ENCODE data around the gene JAZF1.

JAZF1 gene

DNA sequence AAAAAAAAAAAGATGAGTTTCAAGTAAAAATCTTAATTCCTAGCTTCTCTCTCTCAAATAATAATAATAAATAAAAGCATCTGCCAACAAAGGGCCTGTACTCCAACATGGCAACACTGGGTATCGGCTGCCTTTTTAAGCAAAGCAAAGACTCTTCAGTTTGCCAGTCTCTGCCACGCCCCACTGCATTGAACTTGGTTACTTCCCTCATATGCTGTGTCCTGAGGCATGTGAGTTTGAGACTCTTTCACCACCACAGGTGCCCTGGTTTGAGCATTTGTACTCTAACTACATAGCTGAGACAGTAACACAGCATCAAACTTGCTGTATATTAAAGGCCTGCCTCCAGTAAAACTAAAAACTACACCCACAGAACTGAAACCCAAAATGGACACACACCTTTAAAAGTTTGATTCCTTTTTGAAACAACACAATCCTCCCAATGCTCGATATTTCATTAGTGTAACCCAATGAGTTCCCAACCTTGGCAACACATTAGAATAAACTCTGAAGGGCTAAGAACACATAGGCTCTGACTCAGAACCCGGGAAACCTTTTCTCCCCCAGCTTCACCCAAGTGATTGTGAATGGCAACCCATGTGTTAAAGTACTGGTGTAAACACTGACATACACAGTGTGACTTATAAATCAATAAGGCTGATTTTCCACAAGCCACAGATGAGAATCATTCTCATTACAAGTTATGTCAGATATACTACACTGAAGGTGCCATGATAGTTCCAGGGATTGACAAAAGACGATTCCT lies 12.0 kb downstream of the JAZF1 start:
- Histone ChIP-seq H3K23ac (ENCODE audit: low read length in 2 of 2) (no peak overlapping the region), H2BK120ac (ENCODE audit: low read depth, low read length) (no peak overlapping the region), H4K91ac (ENCODE audit: low read length) (no peak overlapping the region), H4K8ac (ENCODE audit: low read length) (peak overlapping the region; percentile 57), H2BK15ac (ENCODE audit: low read depth, poor library complexity, severe bottlenecking) (no peak overlapping the region), H3K9ac (ENCODE audit: low read length) (no peak overlapping the region), H3K4ac (ENCODE audit: low read depth in 1 of 2, low read length in 2 of 2) (no peak overlapping the region), H3K27ac (ENCODE audit: low read length, poor library complexity, severe bottlenecking) (no peak overlapping the region), H2AK5ac (ENCODE audit: low read length, severe bottlenecking) (no peak overlapping the region), H2BK5ac (ENCODE audit: low read depth, low read length, poor library complexity, severe bottlenecking) (no peak overlapping the region), H3K9me3 (ENCODE audit: control insufficient read depth, low read length) (no peaks in the 10 kb centered on the region), H3K4me2 (ENCODE audit: low read length, poor library complexity, severe bottlenecking) (no peak overlapping the region), H2AFZ (ENCODE audit: low read depth, low read length) (no peak overlapping the region), H3K4me3 (ENCODE audit: insufficient read depth in 1 of 2, low read depth in 1 of 2, low read length in 2 of 2) (no peak overlapping the region), H3K79me1 (replicated peaks; ENCODE audit: low read length, poor library complexity, severe bottlenecking) (peaks cover 19% of the 10 kb centered on the region), H3K14ac (ENCODE audit: low read length in 2 of 2) (no peak overlapping the region), H2BK12ac (ENCODE audit: low read length in 2 of 2) (no peak overlapping the region), H3K36me3 (ENCODE audit: control insufficient read depth in 1 of 2, insufficient read depth in 2 of 2, low read depth in 1 of 2, low read length in 2 of 2) (peaks cover 2 to 5% of the 10 kb centered on the region in 2 experiments), H3K18ac (ENCODE audit: low read depth in 1 of 2, low read length in 2 of 2) (no peak overlapping the region), H3K27me3 (ENCODE audit: control insufficient read depth in 1 of 2, insufficient read depth in 1 of 2, low read length in 2 of 2) (no peaks in the 10 kb centered on the region), H3K4me1 (ENCODE audit: control insufficient read depth, insufficient read depth, low read depth, low read length) (peaks cover 16% of the 10 kb centered on the region)
- DNase-seq = no peak
- 95% methylated on average over 4 of the region's 5 CpGs for WGBS

DNA sequence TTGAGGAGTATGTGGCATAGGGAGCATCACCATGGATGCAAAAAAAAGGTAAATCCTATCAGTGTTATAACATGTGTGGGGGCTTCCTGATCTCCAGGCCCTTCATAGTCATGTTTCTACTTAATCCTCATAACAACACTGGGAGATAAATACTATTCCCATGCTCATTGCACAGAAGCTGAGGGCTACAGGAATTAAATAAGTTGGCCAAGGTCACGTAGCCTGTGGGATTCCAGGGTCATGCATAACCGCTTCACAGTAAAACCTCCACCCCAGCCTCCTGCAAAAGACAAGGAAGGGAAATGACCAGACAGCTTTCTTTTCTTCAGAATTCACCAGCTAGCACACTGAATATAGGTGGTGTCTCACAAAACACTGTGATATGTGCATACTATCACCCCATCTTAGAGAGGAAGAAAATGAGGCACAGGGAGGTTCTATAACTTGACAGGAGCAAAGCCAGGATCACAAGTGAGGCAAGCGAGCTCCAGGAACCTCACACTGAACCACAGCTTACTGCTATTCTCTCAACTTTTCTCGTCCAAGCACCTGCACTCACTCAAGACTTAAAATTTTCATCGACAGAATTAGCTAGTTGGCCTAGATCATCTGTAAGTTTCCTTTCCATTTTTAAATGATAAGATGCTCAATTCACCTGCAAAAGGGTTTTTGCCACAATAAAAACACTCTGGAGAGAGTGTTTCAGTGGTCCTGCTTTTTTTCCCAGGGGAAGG lies 13.4 kb downstream of the JAZF1 start:
- no peak overlapping the region for H2BK120ac ChIP-seq (ENCODE audit: low read depth, low read length)
- H3K27me3 ChIP-seq (ENCODE audit: control insufficient read depth in 1 of 2, insufficient read depth in 1 of 2, low read length in 2 of 2) = no peaks in the 10 kb centered on the region
- H2AK5ac ChIP-seq (ENCODE audit: low read length, severe bottlenecking) = peak overlapping the region; percentile 90
- peaks cover 13% of the 10 kb centered on the region for H3K4me1 ChIP-seq (ENCODE audit: control insufficient read depth, insufficient read depth, low read depth, low read length)
- no peak overlapping the region for H2AFZ ChIP-seq (ENCODE audit: low read depth, low read length)
- peak overlapping the region in 1 of 2 experiments; percentile 56 for H2BK12ac ChIP-seq (ENCODE audit: low read length in 2 of 2)
- H3K79me1 ChIP-seq (replicated peaks; ENCODE audit: low read length, poor library complexity, severe bottlenecking) = peaks cover 17% of the 10 kb centered on the region
- peak overlapping the region; percentile 24 for H2BK5ac ChIP-seq (ENCODE audit: low read depth, low read length, poor library complexity, severe bottlenecking)
- peak overlapping the region in 1 of 2 experiments; percentile 76 for H3K23ac ChIP-seq (ENCODE audit: low read length in 2 of 2)
- H3K18ac ChIP-seq (ENCODE audit: low read depth in 1 of 2, low read length in 2 of 2) = peak overlapping the region in 1 of 2 experiments; percentile 28
- H4K8ac ChIP-seq (ENCODE audit: low read length) = no peak overlapping the region
- peak overlapping the region; percentile 89 for H3K27ac ChIP-seq (ENCODE audit: low read length, poor library complexity, severe bottlenecking)
- no peak overlapping the region for H2BK15ac ChIP-seq (ENCODE audit: low read depth, poor library complexity, severe bottlenecking)
- peak; percentile 45 for DNase-seq
- H3K4ac ChIP-seq (ENCODE audit: low read depth in 1 of 2, low read length in 2 of 2) = peak overlapping the region in 1 of 2 experiments; percentile 4
- no peak overlapping the region for H3K4me3 ChIP-seq (ENCODE audit: insufficient read depth in 1 of 2, low read depth in 1 of 2, low read length in 2 of 2)
- 74% methylated on average over 5 of the region's 5 CpGs for WGBS
- H3K9ac ChIP-seq (ENCODE audit: low read length) = peak overlapping the region; percentile 60
- no peak overlapping the region for H3K14ac ChIP-seq (ENCODE audit: low read length in 2 of 2)
- H3K9me3 ChIP-seq (ENCODE audit: control insufficient read depth, low read length) = no peaks in the 10 kb centered on the region
- H3K36me3 ChIP-seq (ENCODE audit: control insufficient read depth in 1 of 2, insufficient read depth in 2 of 2, low read depth in 1 of 2, low read length in 2 of 2) = peaks cover 2 to 5% of the 10 kb centered on the region in 2 experiments
- peak overlapping the region; percentile 13 for H3K4me2 ChIP-seq (ENCODE audit: low read length, poor library complexity, severe bottlenecking)
- H4K91ac ChIP-seq (ENCODE audit: low read length) = no peak overlapping the region

DNA sequence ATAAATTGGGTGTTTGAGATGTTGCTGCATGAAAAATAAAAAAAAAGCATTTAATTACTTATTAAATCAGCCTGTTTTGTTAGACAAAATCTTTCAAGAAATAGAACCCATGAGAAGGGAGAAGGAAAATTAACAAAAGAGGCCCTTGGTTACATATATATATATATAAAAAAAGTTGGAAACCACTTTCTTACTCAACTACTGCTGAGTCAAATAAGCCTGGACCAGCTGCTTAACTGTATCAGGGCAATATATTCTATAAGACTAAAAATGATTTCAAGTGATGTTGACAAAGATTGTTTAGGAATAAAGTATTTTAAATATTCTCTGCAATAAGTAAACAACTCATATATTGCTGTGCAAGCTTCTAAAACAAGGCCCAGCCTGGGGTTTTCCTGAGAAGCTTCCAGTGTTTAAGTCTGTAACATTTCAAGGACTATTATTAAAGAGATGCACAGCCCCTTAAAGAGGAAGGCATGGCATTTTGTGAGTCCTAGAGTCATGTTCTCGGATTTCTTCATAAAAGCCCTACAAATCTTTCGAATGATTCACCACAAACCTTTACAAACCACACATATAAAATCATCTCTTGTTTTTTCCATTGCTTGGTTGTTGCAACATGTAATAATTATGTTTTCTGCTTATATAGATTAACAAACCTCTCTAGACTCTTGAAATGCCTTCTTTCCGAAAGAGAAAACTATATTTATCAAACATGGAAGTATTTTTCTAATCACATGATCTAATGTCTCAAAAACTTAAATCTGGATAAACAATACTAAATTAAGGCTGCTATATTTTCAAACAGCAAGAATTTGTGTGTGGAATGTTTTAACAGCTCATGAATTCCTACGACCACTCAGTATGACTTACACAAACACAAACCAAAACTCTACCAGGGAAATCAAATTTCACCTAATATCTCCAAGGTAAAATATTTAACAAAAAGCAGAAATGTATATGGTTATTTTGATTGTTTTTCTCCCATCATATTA lies 14.3 kb downstream of the JAZF1 start:
- H3K27me3 ChIP-seq (ENCODE audit: control insufficient read depth in 1 of 2, insufficient read depth in 1 of 2, low read length in 2 of 2) = no peaks in the 10 kb centered on the region
- DNase-seq = peak; percentile 87
- no peak overlapping the region for H3K4me2 ChIP-seq (ENCODE audit: low read length, poor library complexity, severe bottlenecking)
- peak overlapping the region; percentile 89 for H3K27ac ChIP-seq (ENCODE audit: low read length, poor library complexity, severe bottlenecking)
- no peak overlapping the region for H3K23ac ChIP-seq (ENCODE audit: low read length in 2 of 2)
- 0% methylated on average over 1 of the region's 4 CpGs for WGBS
- peak overlapping the region in 1 of 2 experiments; percentile 71 for H3K18ac ChIP-seq (ENCODE audit: low read depth in 1 of 2, low read length in 2 of 2)
- peaks cover 2 to 5% of the 10 kb centered on the region in 2 experiments for H3K36me3 ChIP-seq (ENCODE audit: control insufficient read depth in 1 of 2, insufficient read depth in 2 of 2, low read depth in 1 of 2, low read length in 2 of 2)
- H3K9me3 ChIP-seq (ENCODE audit: control insufficient read depth, low read length) = no peaks in the 10 kb centered on the region
- no peak overlapping the region for H3K14ac ChIP-seq (ENCODE audit: low read length in 2 of 2)
- no peak overlapping the region for H2BK120ac ChIP-seq (ENCODE audit: low read depth, low read length)
- no peak overlapping the region for H4K8ac ChIP-seq (ENCODE audit: low read length)
- peaks cover 13% of the 10 kb centered on the region for H3K4me1 ChIP-seq (ENCODE audit: control insufficient read depth, insufficient read depth, low read depth, low read length)
- H2BK12ac ChIP-seq (ENCODE audit: low read length in 2 of 2) = no peak overlapping the region
- H3K9ac ChIP-seq (ENCODE audit: low read length) = peak overlapping the region; percentile 60
- peaks cover 20% of the 10 kb centered on the region for H3K79me1 ChIP-seq (replicated peaks; ENCODE audit: low read length, poor library complexity, severe bottlenecking)
- H2AK5ac ChIP-seq (ENCODE audit: low read length, severe bottlenecking) = no peak overlapping the region
- no peak overlapping the region for H4K91ac ChIP-seq (ENCODE audit: low read length)
- no peak overlapping the region for H2BK5ac ChIP-seq (ENCODE audit: low read depth, low read length, poor library complexity, severe bottlenecking)
- H3K4me3 ChIP-seq (ENCODE audit: insufficient read depth in 1 of 2, low read depth in 1 of 2, low read length in 2 of 2) = no peak overlapping the region
- H2AFZ ChIP-seq (ENCODE audit: low read depth, low read length) = no peak overlapping the region
- no peak overlapping the region for H3K4ac ChIP-seq (ENCODE audit: low read depth in 1 of 2, low read length in 2 of 2)
- no peak overlapping the region for H2BK15ac ChIP-seq (ENCODE audit: low read depth, poor library complexity, severe bottlenecking)
